ENCODE measurements around the gene ARPC1A. TPM values are rescaled to one million over a fixed set of nuclear protein-coding genes. Genes with fewer than 3 reads are reported as not detected.

ARPC1A gene
- total RNA-seq, 1 donor from 2014 or later, result 109 TPM

DNA sequence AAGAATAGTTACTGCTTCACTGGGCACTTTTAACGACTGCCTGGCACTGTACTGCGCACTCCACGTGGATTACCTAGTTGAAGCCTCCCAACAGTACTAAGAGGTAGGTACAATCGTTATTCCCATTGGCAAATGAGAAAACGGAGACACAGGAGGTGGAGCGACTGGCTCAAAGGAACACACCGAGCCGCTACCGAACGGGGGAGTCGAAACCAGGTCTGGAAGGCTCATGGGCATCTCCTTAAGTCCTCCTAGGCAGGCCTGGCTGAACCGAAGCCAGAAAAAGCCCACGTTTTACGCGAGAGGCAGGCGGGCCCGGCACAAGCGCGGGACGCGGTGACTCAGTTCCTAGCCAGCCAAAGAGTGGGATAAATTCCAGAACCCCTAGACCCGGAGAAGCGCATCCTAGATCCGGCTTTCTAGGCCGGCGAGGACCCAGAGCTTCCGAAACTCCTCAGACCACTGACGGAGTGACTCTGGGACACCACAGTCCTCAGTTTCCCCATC lies 82.2 kb downstream of the ARPC1A start:
- Histone ChIP-seq H3K27me3 (ENCODE audit: low read depth) (no peaks in the 10 kb centered on the region), H3K4me3 (peak overlapping the region; percentile 94), H3K36me3 (peaks cover 53% of the 10 kb centered on the region), H3K4me1 (peaks cover 43% of the 10 kb centered on the region), H3K27ac (peak overlapping the region; percentile 98), H3K9me3 (no peaks in the 10 kb centered on the region)
- intact Hi-C loops (cut with DNase I), result no loop called here
- TF ChIP-seq, protein P1, sequence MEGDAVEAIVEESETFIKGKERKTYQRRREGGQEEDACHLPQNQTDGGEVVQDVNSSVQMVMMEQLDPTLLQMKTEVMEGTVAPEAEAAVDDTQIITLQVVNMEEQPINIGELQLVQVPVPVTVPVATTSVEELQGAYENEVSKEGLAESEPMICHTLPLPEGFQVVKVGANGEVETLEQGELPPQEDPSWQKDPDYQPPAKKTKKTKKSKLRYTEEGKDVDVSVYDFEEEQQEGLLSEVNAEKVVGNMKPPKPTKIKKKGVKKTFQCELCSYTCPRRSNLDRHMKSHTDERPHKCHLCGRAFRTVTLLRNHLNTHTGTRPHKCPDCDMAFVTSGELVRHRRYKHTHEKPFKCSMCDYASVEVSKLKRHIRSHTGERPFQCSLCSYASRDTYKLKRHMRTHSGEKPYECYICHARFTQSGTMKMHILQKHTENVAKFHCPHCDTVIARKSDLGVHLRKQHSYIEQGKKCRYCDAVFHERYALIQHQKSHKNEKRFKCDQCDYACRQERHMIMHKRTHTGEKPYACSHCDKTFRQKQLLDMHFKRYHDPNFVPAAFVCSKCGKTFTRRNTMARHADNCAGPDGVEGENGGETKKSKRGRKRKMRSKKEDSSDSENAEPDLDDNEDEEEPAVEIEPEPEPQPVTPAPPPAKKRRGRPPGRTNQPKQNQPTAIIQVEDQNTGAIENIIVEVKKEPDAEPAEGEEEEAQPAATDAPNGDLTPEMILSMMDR (IDR thresholded peaks at IDR 0.05), result no peak
- no peak for DNase-seq
- peak; percentile 42 to 69 for ATAC-seq

DNA sequence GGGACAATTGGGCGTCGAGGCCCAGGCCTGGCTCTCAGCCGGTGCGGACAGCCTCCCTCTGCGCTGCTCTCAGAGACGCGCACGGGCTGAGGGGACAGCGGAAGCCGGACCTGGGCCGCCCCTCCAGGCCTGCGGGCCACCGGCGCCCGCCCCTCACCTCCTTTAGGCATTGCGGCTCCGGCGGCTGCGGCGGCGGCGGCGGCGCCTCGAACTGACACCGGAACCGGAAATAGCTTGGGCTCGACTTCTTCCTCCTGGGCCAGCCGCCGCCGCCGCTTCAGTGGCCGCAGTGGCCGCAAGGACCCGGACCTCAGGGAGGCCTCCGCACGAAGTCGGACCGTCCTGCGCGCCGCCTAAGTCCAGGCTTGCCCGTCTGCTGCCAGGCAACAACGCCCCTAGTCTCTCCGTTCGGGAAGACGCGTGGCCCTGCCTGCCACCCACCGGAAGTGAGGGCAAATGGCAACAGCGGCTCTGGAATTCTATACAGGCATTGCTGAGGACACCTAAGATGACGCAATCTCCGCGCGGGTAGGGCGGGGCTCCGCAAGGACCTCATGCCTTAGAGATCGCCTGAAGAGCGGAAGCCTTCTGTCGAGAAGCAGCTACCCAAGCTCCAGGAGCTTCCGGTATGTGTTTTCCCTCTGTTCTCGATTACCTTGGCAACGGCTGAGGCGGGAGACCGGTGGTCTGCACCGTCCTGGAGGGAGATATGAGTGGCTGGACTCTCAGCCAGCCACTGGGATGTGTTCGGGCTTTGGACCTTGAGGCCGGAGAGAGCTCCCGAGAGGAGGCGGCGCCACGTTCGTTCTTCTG lies 82.9 kb downstream of the ARPC1A start, which contains the start of the genes BUD31 and PDAP1:
Gene BUD31 (plus strand): TSS at position 591 of the 813 bp plus-strand sequence. CDS start 2,124 bp downstream, outside the sequence.
Gene PDAP1 (minus strand): TSS at position 219 of the 813 bp plus-strand sequence. CDS start 49 bp downstream, at position 170.
- peak within 1 kb of the TSS; percentile 94 for H3K4me3 ChIP-seq
- intact Hi-C loops (cut with DNase I), result no loop called here
- H3K4me1 ChIP-seq, result peaks cover 43% of the 10 kb centered on the region

DNA sequence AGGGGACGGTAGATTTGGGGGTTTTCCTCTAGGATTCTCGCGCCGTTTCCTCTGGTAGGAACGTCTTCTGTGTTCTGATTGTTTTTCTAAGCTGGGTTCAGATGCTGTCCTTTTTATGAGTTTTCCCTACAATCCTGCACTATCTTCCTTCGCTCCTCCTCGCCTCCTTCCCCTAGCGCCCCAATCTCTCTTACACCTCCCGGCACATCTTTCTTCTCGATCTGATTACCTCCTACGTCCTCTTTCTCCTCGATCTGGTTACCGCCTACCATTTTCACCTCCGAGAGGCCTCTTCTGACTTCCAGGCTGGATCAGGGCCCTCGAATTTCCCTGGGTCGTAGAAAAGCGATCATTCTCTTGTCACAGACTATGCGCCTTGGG lies 83.5 kb downstream of the ARPC1A start:
- Histone ChIP-seq H3K27ac (peak overlapping the region; percentile 98), H3K4me1 (peaks cover 43% of the 10 kb centered on the region), H3K4me3 (peak overlapping the region; percentile 94), H3K9me3 (no peaks in the 10 kb centered on the region), H3K27me3 (ENCODE audit: low read depth) (no peaks in the 10 kb centered on the region), H3K36me3 (peaks cover 53% of the 10 kb centered on the region)
- ATAC-seq (peak in 1 of 2 donors; percentile 2), DNase-seq (no peak)
- TF ChIP-seq, protein P1 (IDR thresholded peaks at IDR 0.05), result no peak
- intact Hi-C loops (cut with DNase I), result no loop called here

More for the DNA sequence above, 82.9 kb downstream of the ARPC1A start, which contains the start of the genes BUD31 and PDAP1:
- TF ChIP-seq, protein P1 (IDR thresholded peaks at IDR 0.05), result peak; percentile 25
- no peaks in the 10 kb centered on the region for H3K9me3 ChIP-seq
- peaks cover 53% of the 10 kb centered on the region for H3K36me3 ChIP-seq
- peak within 1 kb of the TSS; percentile 98 for H3K27ac ChIP-seq
- DNase-seq (peak; percentile 95), ATAC-seq (peak; percentile 97 to 98)
- H3K27me3 ChIP-seq (ENCODE audit: low read depth), result no peaks in the 10 kb centered on the region

DNA sequence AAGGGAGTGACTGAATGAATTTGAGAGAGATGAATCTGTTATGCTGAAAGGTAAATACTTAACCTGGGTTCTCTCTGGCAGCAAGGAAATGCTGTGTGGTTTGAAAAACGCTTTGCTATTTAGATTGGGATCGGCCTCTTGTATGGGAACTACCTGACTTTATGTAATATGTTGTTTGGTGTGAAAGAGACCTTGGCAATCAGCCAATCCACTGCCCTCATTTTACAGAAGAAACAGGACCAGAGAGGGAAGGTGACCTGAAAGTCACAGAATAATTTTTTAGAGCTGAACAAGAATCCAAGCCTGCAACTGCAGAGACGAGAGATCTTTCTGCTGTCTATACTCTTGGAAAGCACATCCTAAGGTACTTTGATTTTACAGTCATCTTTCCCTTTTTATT lies 84.1 kb downstream of the ARPC1A start:
- peaks cover 40% of the 10 kb centered on the region for H3K4me1 ChIP-seq
- H3K27me3 ChIP-seq (ENCODE audit: low read depth), result no peaks in the 10 kb centered on the region
- H3K36me3 ChIP-seq, result peaks cover 53% of the 10 kb centered on the region
- H3K9me3 ChIP-seq, result no peaks in the 10 kb centered on the region
- TF ChIP-seq, protein P1 (IDR thresholded peaks at IDR 0.05), result no peak
- DNase-seq, result no peak
- intact Hi-C loops (cut with DNase I), result no loop called here
- peak overlapping the region; percentile 94 for H3K4me3 ChIP-seq
- no peak for ATAC-seq
- peak overlapping the region; percentile 98 for H3K27ac ChIP-seq

DNA sequence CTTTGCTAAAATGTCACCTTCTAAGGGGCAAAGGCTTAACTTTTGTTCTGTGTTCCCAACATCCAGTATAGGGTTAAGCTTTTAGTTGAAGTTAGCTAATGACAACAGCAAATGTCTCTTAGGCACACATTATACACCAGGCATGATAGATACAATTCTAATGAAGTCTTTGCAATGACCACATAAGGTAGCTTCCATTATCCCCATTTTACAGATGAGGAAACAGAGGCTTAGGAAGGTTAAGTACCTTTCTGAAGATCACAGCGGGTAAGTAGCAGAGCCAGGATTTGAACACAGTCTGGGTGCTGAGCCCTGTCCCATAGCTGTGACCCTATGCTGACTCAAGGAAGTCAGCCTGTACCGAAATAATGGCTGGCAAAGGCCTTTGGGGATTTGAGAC lies 84.9 kb downstream of the ARPC1A start:
- no peak for ATAC-seq
- H3K27me3 ChIP-seq (ENCODE audit: low read depth), result no peaks in the 10 kb centered on the region
- H3K27ac ChIP-seq, result no peak overlapping the region
- TF ChIP-seq, protein P1 (IDR thresholded peaks at IDR 0.05), result no peak
- H3K9me3 ChIP-seq, result no peaks in the 10 kb centered on the region
- intact Hi-C loops (cut with DNase I), result no loop called here
- H3K4me3 ChIP-seq, result no peak overlapping the region
- peaks cover 36% of the 10 kb centered on the region for H3K4me1 ChIP-seq
- peaks cover 59% of the 10 kb centered on the region for H3K36me3 ChIP-seq
- no peak for DNase-seq
